Cardiac muscle cell (in vitro differentiated cells and primary cell): ENCODE results near the gene MMP21. TPM values are rescaled to one million over a fixed set of nuclear protein-coding genes. Genes with fewer than 3 reads are reported as not detected.

Experiments
- DNase-seq, 2 donors: peaks; one replicate each; pipeline versions ENCODE4 v3.0.0 to v3.0.0-alpha.2; 2010 to 2017; ENCODE audit warnings: low read depth in 1 of 2, low spot score in 1 of 2
- H3K27ac ChIP-seq: fragments of 200-600 bp; sonication (generic); 2 replicates; pipeline ENCODE4 v1.5.1; 2016
- H3K27me3 ChIP-seq: fragments of 200-600 bp; sonication (generic); 2 replicates; pipeline ENCODE4 v1.6.0; 2016; ENCODE audit warnings: control low read depth
- H3K36me3 ChIP-seq: fragments of 200-600 bp; sonication (generic); 2 replicates; pipeline ENCODE4 v1.5.1; 2016; ENCODE audit warnings: control low read depth
- H3K4me1 ChIP-seq: fragments of 200-600 bp; sonication (generic); 2 replicates; pipeline ENCODE4 v1.8.1; 2017; ENCODE audit warnings: low read depth, mild to moderate bottlenecking, mixed run types
- H3K4me3 ChIP-seq: fragments of 200-600 bp; sonication (generic); 2 replicates; pipeline ENCODE4 v1.5.1; 2016; ENCODE audit warnings: mild to moderate bottlenecking
- H3K9me3 ChIP-seq: fragments of 200-600 bp; sonication (generic); 2 replicates; pipeline ENCODE4 v1.5.1; 2017; ENCODE audit warnings: low read depth, mild to moderate bottlenecking, control low read depth
- polyA plus RNA-seq: library from polyadenylated mRNA; unstranded; fragments of >200 nt; fragmentation: Nextera tagmentation; extraction: Ambion mirVana; gene quantifications from 2 replicates; pipeline ENCODE4 v1.2.1, GENCODE V29; 2016
- total RNA-seq: library from RNA; depleted of rRNA; stranded (reverse); fragments of >200 nt; gene quantifications from 2 replicates; pipeline ENCODE4 v1.2.3, GENCODE V29; 2016
- TF ChIP-seq, protein P1 (sequence below): IDR thresholded peaks from 2 replicates; pipeline ENCODE4 v1.5.1; 2012; ENCODE audit warnings: low read depth, mild to moderate bottlenecking, low read length

Gene MMP21
- total and polyA plus RNA-seq, 2 experiments from 2014 or later: not detected

DNA sequence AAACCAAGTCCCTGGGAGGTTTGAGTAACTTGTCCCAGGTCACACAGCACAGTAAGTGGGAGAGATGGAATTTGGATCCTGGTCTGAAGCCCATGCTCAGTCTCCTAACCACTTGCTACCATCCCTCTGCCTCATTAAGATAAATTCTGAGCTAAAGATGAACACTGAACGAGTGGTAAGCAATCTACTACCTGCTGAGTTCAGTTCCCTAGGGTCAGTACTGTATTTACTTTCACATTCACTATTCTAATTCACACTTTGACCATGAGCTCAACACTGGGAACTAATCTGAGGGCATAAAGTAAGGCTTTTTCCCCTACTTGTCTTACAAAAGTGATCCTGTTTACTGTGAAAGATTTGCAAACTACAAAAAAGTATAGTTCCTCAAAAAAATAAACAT lies 45.1 kb upstream of the MMP21 start:
- no peaks in the 10 kb centered on the region for H3K27me3 ChIP-seq
- H3K27ac ChIP-seq: no peak overlapping the region
- H3K4me1 ChIP-seq: peaks cover 10% of the 10 kb centered on the region
- H3K4me3 ChIP-seq: no peak overlapping the region
- no peak for DNase-seq
- TF ChIP-seq, protein P1, sequence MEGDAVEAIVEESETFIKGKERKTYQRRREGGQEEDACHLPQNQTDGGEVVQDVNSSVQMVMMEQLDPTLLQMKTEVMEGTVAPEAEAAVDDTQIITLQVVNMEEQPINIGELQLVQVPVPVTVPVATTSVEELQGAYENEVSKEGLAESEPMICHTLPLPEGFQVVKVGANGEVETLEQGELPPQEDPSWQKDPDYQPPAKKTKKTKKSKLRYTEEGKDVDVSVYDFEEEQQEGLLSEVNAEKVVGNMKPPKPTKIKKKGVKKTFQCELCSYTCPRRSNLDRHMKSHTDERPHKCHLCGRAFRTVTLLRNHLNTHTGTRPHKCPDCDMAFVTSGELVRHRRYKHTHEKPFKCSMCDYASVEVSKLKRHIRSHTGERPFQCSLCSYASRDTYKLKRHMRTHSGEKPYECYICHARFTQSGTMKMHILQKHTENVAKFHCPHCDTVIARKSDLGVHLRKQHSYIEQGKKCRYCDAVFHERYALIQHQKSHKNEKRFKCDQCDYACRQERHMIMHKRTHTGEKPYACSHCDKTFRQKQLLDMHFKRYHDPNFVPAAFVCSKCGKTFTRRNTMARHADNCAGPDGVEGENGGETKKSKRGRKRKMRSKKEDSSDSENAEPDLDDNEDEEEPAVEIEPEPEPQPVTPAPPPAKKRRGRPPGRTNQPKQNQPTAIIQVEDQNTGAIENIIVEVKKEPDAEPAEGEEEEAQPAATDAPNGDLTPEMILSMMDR: no peak
- H3K9me3 ChIP-seq: no peaks in the 10 kb centered on the region
- H3K36me3 ChIP-seq: no peaks in the 10 kb centered on the region

DNA sequence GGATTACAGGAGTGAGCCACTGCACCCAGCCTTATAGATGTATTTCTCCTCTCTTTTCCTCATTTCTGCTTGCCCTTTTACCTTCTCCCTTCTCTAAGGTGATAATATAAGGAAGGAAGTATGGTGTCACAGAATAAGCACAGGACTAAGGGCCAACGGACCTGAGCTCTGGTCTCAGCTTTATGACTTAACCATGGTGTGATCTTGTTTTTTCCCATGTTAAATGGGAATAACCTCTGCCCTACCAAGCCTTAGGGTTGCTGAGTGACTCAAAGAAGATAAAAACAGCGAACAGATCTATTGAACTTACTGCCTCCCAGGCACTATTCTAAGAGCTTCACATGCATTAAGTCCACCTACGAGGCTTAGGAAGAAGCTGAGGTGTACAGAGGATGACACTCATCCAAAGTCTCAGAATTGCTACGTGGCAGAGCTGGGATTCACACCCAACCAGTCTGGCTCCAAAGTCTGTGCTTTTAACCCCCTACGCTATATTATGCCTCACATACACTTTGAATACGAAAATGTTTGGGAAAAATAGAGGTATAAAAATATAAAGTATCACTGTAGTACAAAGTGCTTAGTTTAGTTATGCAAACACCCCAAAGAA lies 41.8 kb upstream of the MMP21 start:
- no peaks in the 10 kb centered on the region for H3K27me3 ChIP-seq
- H3K36me3 ChIP-seq: peaks cover 6% of the 10 kb centered on the region
- DNase-seq: no peak
- TF ChIP-seq, protein P1: no peak
- no peaks in the 10 kb centered on the region for H3K9me3 ChIP-seq
- peaks cover 5% of the 10 kb centered on the region for H3K4me1 ChIP-seq
- H3K4me3 ChIP-seq: no peak overlapping the region
- no peak overlapping the region for H3K27ac ChIP-seq

DNA sequence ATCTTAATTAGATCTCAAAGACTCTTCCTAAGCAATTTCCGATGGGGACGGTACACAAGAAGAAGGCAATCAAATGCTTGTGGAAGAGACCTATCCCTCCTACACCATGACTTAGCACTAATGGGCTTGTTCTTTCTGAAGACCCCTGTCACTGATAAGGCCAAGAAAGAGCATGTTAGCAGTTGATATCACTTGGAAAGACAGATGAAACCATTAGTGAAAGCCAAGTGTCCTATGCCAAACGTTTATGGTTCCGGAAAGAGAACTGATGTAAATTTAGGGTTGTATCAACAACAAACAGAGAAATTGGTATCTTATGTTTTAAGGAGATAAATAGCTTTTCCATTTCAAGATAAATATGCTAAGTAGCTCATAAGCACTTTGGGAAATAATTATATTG lies 40.9 kb upstream of the MMP21 start:
- H3K36me3 ChIP-seq: peaks cover 6% of the 10 kb centered on the region
- H3K27me3 ChIP-seq: no peaks in the 10 kb centered on the region
- TF ChIP-seq, protein P1: no peak
- no peak for DNase-seq
- no peak overlapping the region for H3K4me3 ChIP-seq
- H3K4me1 ChIP-seq: peaks cover 5% of the 10 kb centered on the region
- H3K9me3 ChIP-seq: no peaks in the 10 kb centered on the region
- H3K27ac ChIP-seq: no peak overlapping the region

DNA sequence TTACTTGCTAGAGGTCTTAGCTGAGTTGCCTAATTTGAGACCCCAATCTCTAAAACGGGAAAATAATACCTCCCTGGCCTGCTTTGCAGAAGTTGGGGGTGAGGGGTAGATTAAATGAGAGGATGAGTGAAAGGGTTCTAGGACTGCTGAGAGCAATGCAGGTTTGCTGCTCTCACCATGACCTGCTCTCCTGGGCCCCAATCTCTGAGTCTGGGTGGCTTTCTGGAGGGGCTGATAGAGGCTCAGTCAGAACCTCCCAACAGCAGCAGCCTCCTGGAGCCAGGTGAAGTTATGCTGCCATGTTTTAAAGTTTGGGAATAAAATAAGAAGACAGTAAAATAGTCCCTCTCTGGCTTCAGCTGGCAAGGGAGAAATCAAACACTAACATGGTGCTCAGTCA lies 40.1 kb upstream of the MMP21 start:
- Histone ChIP-seq H3K36me3 (peaks cover 14% of the 10 kb centered on the region), H3K4me1 (peaks cover 5% of the 10 kb centered on the region), H3K9me3 (no peaks in the 10 kb centered on the region), H3K27ac (no peak overlapping the region), H3K27me3 (no peaks in the 10 kb centered on the region), H3K4me3 (no peak overlapping the region)
- TF ChIP-seq, protein P1: no peak
- no peak for DNase-seq

DNA sequence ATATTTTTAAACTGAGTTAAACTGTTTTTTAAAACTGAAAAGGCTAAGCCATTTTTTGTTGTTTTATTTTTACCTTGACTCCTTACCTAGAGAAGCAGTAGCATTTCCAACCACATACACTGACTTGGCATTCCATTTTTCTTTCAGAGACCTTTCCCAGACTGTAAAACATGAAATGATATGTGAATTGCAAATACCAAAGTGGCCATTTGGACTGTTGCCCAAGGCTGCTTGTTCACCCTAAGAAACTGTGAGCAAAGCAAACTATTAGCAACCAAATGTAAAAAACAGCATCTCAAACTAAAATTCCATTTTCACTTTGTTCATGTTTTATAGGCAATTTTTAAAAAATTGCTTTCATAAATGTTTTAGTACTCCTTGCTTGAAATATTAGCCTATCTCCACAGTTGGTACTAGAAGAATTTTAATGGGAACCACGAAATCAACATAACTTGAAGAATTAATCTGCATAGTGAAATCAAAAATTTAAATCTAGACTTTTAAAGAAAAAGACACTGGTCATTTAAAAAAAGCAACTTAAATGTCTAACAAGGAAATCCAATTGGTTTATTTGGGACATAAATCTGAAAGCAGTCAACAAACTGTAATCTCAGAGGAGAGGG lies 36.6 kb upstream of the MMP21 start:
- TF ChIP-seq, protein P1: no peak
- H3K4me1 ChIP-seq: peaks cover 5% of the 10 kb centered on the region
- no peak overlapping the region for H3K27ac ChIP-seq
- peaks cover 17% of the 10 kb centered on the region for H3K36me3 ChIP-seq
- peak in 1 of 2 donors; percentile 42 for DNase-seq
- H3K4me3 ChIP-seq: no peak overlapping the region
- no peaks in the 10 kb centered on the region for H3K9me3 ChIP-seq
- no peaks in the 10 kb centered on the region for H3K27me3 ChIP-seq
